GM21576 (cell line): ENCODE measurements around the gene HOXA7.

Source experiments
- ATAC-seq: cut with Tn5 transposase; IDR thresholded peaks from one replicate; pipeline ENCODE4 v1.9.1; 2021; ENCODE audit warnings: mild to moderate bottlenecking, moderate library complexity; ENCODE audit not compliant: unreplicated experiment

The HOXA7 gene

GRCh38 chr7:27156508-27156898 is at the start of gene HOXA7:
Gene HOXA7 (minus strand): TSS chr7:27156675. CDS start chr7:27156545, 130 bp downstream.
- ATAC-seq = no peak

- no peak for ATAC-seq
Observed at GRCh38 chr7:27205325-27206280, 49.1 kb upstream of the HOXA7 start.

- no peak for ATAC-seq
Observed at GRCh38 chr7:27204851-27205322, 48.4 kb upstream of the HOXA7 start.

- no peak for ATAC-seq
Observed at GRCh38 chr7:27203964-27204594, 47.6 kb upstream of the HOXA7 start.

GRCh38 chr7:27203365-27203953 is 47.0 kb upstream of the HOXA7 start:
- ATAC-seq = no peak

- ATAC-seq = no peak
Observed at GRCh38 chr7:27202862-27203134, 46.3 kb upstream of the HOXA7 start.

- no peak for ATAC-seq
Observed at GRCh38 chr7:27202018-27202861, 45.8 kb upstream of the HOXA7 start.

GRCh38 chr7:27201580-27202017 is 45.1 kb upstream of the HOXA7 start:
- ATAC-seq = no peak

- ATAC-seq = no peak
Observed at GRCh38 chr7:27200761-27201579, 44.5 kb upstream of the HOXA7 start.

GRCh38 chr7:27199849-27200760 is 43.6 kb upstream of the HOXA7 start, which contains the start of gene HOXA13:
Gene HOXA13 (minus strand): TSS chr7:27200091. CDS start chr7:27200077, 14 bp downstream.
- ATAC-seq = no peak

GRCh38 chr7:27198871-27199801 is 42.7 kb upstream of the HOXA7 start:
- no peak for ATAC-seq

- no peak for ATAC-seq
Observed at GRCh38 chr7:27198138-27198841, 41.8 kb upstream of the HOXA7 start.

- ATAC-seq = no peak
Observed at GRCh38 chr7:27197137-27198042, 40.9 kb upstream of the HOXA7 start.

- no peak for ATAC-seq
Observed at GRCh38 chr7:27196287-27196767, 39.9 kb upstream of the HOXA7 start.

- no peak for ATAC-seq
Observed at GRCh38 chr7:27194686-27195379, 38.4 kb upstream of the HOXA7 start.
